Common myeloid progenitor, CD34-positive (primary cell): Measurements from ENCODE around the gene MARF1.
"Not testable (repeated sequence)": the region's sequence is repeated elsewhere in the genome, so short reads cannot be mapped to it uniquely, and the experiment has no call there.

ENCODE experiments used
- CTCF ChIA-PET: fragments of 350-600 bp; sonication (Branson Sonifier 250); formaldehyde crosslinking; loops from one replicate; lab custom pipeline; 2021; ENCODE audit warnings: antibody characterized with exemption; lab: Charles Lee
- POLR2A ChIA-PET: fragments of 350-600 bp; sonication (Branson Sonifier 250); formaldehyde crosslinking; loops from one replicate; lab custom pipeline; 2021; ENCODE audit warnings: antibody characterized with exemption; lab: Charles Lee
- DNase-seq, 3 donors: peaks; one replicate each; pipeline versions ENCODE4 v3.0.0 to v3.0.0-alpha.2; 2013
- H3K27ac ChIP-seq, 2 experiments: 1 replicate in 1 of 2; 2 replicates in 1 of 2; pipeline ENCODE4 v1.7.0; 2013; ENCODE audit warnings: inconsistent platforms in 2 of 2, low read length in 2 of 2, mild to moderate bottlenecking in 2 of 2, low read depth in 1 of 2, moderate library complexity in 1 of 2; ENCODE audit not compliant: severe bottlenecking in 2 of 2, insufficient read depth in 1 of 2, poor library complexity in 1 of 2
- H3K27me3 ChIP-seq, 5 experiments: replicated peaks in 2 of 5; 1 replicate in 3 of 5; 2 replicates in 2 of 5; pipeline versions ENCODE4 v1.6.1 to v1.7.0; 2013; ENCODE audit warnings: low read length in 4 of 5, mild to moderate bottlenecking in 2 of 5, moderate library complexity in 2 of 5, inconsistent platforms in 1 of 5; ENCODE audit not compliant: insufficient read depth in 5 of 5, control insufficient read depth in 4 of 5
- H3K36me3 ChIP-seq, 4 experiments: 1 replicate in 2 of 4; 2 replicates in 2 of 4; pipeline versions ENCODE4 v1.6.1 to v1.7.0; 2013; ENCODE audit warnings: low read length in 3 of 4, control low read depth in 1 of 4, mild to moderate bottlenecking in 1 of 4; ENCODE audit not compliant: control insufficient read depth in 4 of 4, insufficient read depth in 4 of 4
- H3K4me1 ChIP-seq, 4 experiments: 1 replicate in 3 of 4; 2 replicates in 1 of 4; pipeline versions ENCODE4 v1.6.1 to v1.7.1; 2013; ENCODE audit warnings: low read length in 3 of 4, mild to moderate bottlenecking in 3 of 4, control low read depth in 1 of 4, inconsistent platforms in 1 of 4, moderate library complexity in 1 of 4; ENCODE audit not compliant: control insufficient read depth in 4 of 4, insufficient read depth in 4 of 4; ENCODE audit errors: control extremely low read depth in 1 of 4
- H3K4me3 ChIP-seq, 7 experiments: 1 replicate in 4 of 7; 2 replicates in 3 of 7; pipeline versions ENCODE4 v1.5.1 to v1.7.0; 2013; ENCODE audit warnings: mild to moderate bottlenecking in 7 of 7, low read length in 6 of 7, moderate library complexity in 6 of 7, inconsistent platforms in 2 of 7, low read depth in 2 of 7, control low read depth in 1 of 7; ENCODE audit not compliant: insufficient read depth in 4 of 7, control insufficient read depth in 1 of 7; ENCODE audit errors: extremely low read depth in 1 of 7
- H3K9me3 ChIP-seq, 5 experiments: 1 replicate in 4 of 5; 2 replicates in 1 of 5; pipeline versions ENCODE4 v1.6.1 to v1.7.1; 2013; ENCODE audit warnings: low read length in 4 of 5, mild to moderate bottlenecking in 2 of 5, inconsistent platforms in 1 of 5, low read depth in 1 of 5, moderate library complexity in 1 of 5; ENCODE audit not compliant: control insufficient read depth in 4 of 5, insufficient read depth in 2 of 5; ENCODE audit errors: control extremely low read depth in 1 of 5
- WGBS: methylation state at CpG from one replicate; pipeline ENCODE4 v1.1.5; 2013; ENCODE audit not compliant: insufficient coverage; 5-methylcytosine and 5-hydroxymethylcytosine counted together

The MARF1 gene

GRCh38 chr16:15556130-15556529 is 86.8 kb downstream of the MARF1 start:
- Histone ChIP-seq H3K4me3 (no peak overlapping the region), H3K4me1 (no peaks in the 10 kb centered on the region), H3K36me3 (no peaks in the 10 kb centered on the region), H3K9me3 (no peaks in the 10 kb centered on the region), H3K27ac (no peak overlapping the region), H3K27me3 (no peaks in the 10 kb centered on the region)
- ChIA-PET CTCF (no interaction called here), POLR2A (no interaction called here)
- 100% methylated on average over 1 of the region's 5 CpGs for WGBS
- no peak for DNase-seq

GRCh38 chr16:15553313-15554088 is 89.5 kb downstream of the MARF1 start:
- no peak overlapping the region for H3K4me3 ChIP-seq
- no peaks in the 10 kb centered on the region for H3K36me3 ChIP-seq
- POLR2A ChIA-PET, result no interaction called here
- no peaks in the 10 kb centered on the region for H3K4me1 ChIP-seq
- H3K27me3 ChIP-seq, result no peaks in the 10 kb centered on the region
- 97% methylated on average over 8 of the region's 10 CpGs for WGBS
- DNase-seq, result no peak
- H3K27ac ChIP-seq, result no peak overlapping the region
- CTCF ChIA-PET, result interaction anchor here (0.6 to 1.7 kb wide), 2 partner anchors 11 to 18 kb away, joined by 3 read pairs; no protein-coding TSS in a partner anchor
- no peaks in the 10 kb centered on the region for H3K9me3 ChIP-seq

GRCh38 chr16:15552507-15552906 is 90.4 kb downstream of the MARF1 start:
- 94% methylated on average over 6 of the region's 6 CpGs for WGBS
- H3K9me3 ChIP-seq, result no peaks in the 10 kb centered on the region
- DNase-seq, result no peak
- no peaks in the 10 kb centered on the region for H3K27me3 ChIP-seq
- H3K36me3 ChIP-seq, result no peaks in the 10 kb centered on the region
- POLR2A ChIA-PET, result no interaction called here
- CTCF ChIA-PET, result interaction anchor here (1.7 kb wide), 1 partner anchor 12 kb away, joined by 3 read pairs; no protein-coding TSS in a partner anchor
- no peak overlapping the region for H3K4me3 ChIP-seq
- H3K4me1 ChIP-seq, result no peaks in the 10 kb centered on the region
- H3K27ac ChIP-seq, result no peak overlapping the region

GRCh38 chr16:15548482-15548891 is 94.5 kb downstream of the MARF1 start:
- DNase-seq, result no peak
- Histone ChIP-seq H3K27ac (no peak overlapping the region), H3K9me3 (peaks cover 0 to 2% (median 0%) of the 10 kb centered on the region in 5 experiments), H3K27me3 (no peaks in the 10 kb centered on the region), H3K36me3 (peaks cover 0 to 2% (median 0%) of the 10 kb centered on the region in 4 experiments), H3K4me1 (no peaks in the 10 kb centered on the region), H3K4me3 (no peak overlapping the region)
- CTCF ChIA-PET, result interaction anchor here (1.0 to 1.7 kb wide), 3 partner anchors 9 to 102 kb away, joined by 3 to 5 read pairs (median 3); no protein-coding TSS in a partner anchor
- 94% methylated on average over 2 of the region's 3 CpGs for WGBS
- POLR2A ChIA-PET, result no interaction called here

- ChIA-PET POLR2A (no interaction called here), CTCF (interaction anchor here (1.0 to 1.7 kb wide), 2 partner anchors 9 to 14 kb away, joined by 3 to 5 read pairs; no protein-coding TSS in a partner anchor)
Observed at GRCh38 chr16:15547768-15548096, 95.2 kb downstream of the MARF1 start.

GRCh38 chr16:15547072-15547767 is 95.7 kb downstream of the MARF1 start:
- CTCF ChIA-PET, result interaction anchor here (0.9 to 1.7 kb wide), 4 partner anchors 10 to 119 kb away, joined by 3 to 5 read pairs (median 3); no protein-coding TSS in a partner anchor
- POLR2A ChIA-PET, DNase-seq, H3K4me3 ChIP-seq, H3K27ac ChIP-seq, H3K4me1 ChIP-seq, H3K27me3 ChIP-seq, H3K36me3 ChIP-seq: not testable (repeated sequence)
- peaks cover 0 to 12% (median 0%) of the 10 kb centered on the region in 5 experiments for H3K9me3 ChIP-seq
- 97% methylated on average over 10 of the region's 13 CpGs for WGBS

More at GRCh38 chr16:15547768-15548096, 95.2 kb downstream of the MARF1 start:
- peaks cover 0 to 9% (median 0%) of the 10 kb centered on the region in 5 experiments for H3K9me3 ChIP-seq
- H3K27ac ChIP-seq, result no peak overlapping the region
- no peak for DNase-seq
- WGBS, result 98% methylated on average over 5 of the region's 6 CpGs
- no peak overlapping the region for H3K4me3 ChIP-seq
- H3K27me3 ChIP-seq, result no peaks in the 10 kb centered on the region
- peaks cover 0 to 2% (median 0%) of the 10 kb centered on the region in 4 experiments for H3K36me3 ChIP-seq
- no peaks in the 10 kb centered on the region for H3K4me1 ChIP-seq

GRCh38 chr16:15545544-15545943 is 97.4 kb downstream of the MARF1 start:
- ChIA-PET CTCF (no interaction called here), POLR2A (no interaction called here)
- Histone ChIP-seq H3K4me1 (peaks cover 0 to 2% (median under 1%) of the 10 kb centered on the region in 4 experiments), H3K27me3 (no peaks in the 10 kb centered on the region), H3K4me3 (no peak overlapping the region), H3K9me3 (peaks cover 0 to 12% (median 0%) of the 10 kb centered on the region in 5 experiments), H3K36me3 (peaks cover 0 to 2% (median 0%) of the 10 kb centered on the region in 4 experiments), H3K27ac (no peak overlapping the region)
- 100% methylated on average over 2 of the region's 2 CpGs for WGBS
- DNase-seq, result no peak
